Left kidney (tissue), 2 donors: Measurements from ENCODE around the gene PDE4B. TPM values are rescaled to one million over a fixed set of nuclear protein-coding genes. Genes with fewer than 3 reads are reported as not detected.

Experiments used
- DNase-seq: peaks from one replicate; pipeline ENCODE4 v3.0.0-alpha.2; 2013
- polyA plus RNA-seq: library from polyadenylated mRNA; unstranded; fragments of 120-200 nt; gene quantifications from one replicate; pipeline ENCODE4 v1.2.1, GENCODE V29; 2013; ENCODE audit not compliant: insufficient read length

The PDE4B gene
- polyA plus RNA-seq, 1 donor = 10.3 TPM

DNA sequence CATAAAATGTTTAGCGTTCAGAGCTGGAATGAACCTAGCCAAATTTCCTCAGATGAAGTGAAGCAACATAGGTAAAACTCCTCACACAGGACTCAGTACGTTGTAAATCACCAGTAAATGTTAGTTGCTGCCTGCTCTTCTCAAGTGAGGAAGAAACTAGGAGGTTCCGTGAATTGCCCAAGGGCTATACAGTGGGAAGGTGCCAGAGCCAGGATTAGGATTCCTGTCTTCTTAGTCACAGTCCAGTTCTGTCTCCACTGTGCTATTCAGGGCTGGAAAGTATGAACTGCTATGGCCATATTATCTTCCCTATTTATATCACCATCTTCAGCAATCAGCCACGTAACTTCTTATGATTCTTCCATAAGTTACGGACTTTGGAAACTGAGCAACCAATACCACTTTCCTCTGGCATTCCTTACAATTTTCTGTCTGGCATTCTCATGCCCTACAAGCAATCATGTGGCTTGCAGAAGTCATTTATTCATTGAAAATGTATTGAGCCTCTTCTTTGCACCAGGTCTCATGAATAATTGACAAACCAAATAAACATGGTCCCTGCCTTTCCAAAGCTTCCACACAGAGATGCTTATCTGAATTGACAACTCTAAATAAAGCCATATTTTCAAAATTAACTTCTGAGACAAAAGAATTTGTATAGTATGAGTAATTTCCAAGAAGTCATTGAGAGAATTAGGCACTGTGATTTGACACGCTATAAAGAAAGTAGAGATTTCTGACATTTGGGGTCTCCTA is 469.7 kb downstream of the PDE4B start:
- DNase-seq = no peak

DNA sequence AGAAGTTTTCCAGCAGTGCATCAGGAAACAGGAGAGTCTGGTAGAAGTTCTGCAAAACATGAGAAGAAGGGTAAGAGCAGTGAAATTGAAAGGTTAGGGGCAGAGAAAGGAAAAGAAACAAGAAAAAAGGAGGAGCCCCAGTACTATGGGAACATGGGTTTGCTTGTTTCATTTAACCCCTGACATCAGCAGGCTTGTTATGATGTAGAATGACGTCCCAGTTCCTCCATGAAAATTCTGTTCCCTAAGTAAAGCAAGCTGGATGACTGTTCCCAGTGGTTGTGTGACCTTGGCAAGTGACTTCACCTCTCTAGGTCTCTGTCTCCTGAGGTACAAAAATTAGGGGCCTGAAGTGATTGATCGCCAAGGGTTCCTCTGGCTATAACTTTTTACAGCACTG is 472.6 kb downstream of the PDE4B start:
- DNase-seq = no peak

DNA sequence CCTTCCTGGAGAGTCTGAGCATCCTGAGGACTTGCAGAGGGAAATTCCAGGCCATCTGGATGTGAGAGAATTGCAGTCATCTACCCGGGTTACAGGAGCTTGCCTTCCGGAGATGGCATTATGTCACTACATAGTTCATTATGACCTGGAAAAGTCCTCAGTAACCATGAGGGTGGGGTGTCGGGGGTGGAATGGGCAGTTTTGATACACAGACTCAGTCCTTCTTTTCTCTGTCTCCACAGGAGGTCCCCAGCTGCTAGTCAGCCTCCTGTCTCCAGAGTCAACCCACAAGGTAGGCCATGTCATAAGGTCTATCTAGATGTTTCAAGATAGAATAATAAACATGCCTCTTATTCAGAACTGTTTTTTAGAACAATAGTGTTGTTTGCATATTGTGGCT is 473.1 kb downstream of the PDE4B start:
- DNase-seq = no peak

DNA sequence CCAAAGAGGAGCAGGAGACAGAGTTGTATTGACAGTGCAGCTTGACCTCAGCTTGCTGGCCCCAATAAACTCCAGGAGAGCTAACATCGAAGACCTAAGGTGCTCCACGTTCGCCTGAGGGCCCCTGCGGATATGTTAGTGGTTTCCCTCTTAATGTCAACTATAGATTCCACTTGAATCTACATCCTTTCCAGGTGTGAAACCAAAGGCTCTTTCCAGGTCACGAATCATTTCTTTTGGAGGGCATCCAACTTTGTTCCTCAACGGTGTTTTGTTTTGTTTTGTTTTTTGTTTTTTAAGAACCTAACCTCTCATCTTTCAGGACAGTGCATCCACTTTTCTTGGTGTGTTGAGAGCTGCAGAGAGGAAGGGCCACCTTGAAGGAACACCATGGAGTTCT is 473.7 kb downstream of the PDE4B start:
- DNase-seq = no peak

DNA sequence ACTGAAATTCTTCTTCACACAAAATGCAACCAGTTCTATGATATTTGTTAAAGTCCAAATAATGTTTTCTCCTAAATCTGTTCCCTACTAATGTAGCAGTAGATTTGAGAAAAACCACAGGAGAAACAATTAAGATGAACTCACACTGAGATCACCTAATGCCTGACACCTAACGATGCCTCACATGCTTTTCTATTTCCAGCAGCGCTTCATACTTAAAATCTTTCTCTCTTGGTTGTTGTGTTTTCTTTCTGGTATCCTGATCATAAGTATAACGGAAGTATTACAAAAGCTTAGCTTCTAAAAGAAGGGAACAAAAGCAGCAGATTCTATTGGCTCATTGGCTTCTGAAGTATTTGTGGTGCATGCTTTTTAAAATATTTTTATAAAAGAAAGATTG is 474.1 kb downstream of the PDE4B start:
- DNase-seq = no peak

DNA sequence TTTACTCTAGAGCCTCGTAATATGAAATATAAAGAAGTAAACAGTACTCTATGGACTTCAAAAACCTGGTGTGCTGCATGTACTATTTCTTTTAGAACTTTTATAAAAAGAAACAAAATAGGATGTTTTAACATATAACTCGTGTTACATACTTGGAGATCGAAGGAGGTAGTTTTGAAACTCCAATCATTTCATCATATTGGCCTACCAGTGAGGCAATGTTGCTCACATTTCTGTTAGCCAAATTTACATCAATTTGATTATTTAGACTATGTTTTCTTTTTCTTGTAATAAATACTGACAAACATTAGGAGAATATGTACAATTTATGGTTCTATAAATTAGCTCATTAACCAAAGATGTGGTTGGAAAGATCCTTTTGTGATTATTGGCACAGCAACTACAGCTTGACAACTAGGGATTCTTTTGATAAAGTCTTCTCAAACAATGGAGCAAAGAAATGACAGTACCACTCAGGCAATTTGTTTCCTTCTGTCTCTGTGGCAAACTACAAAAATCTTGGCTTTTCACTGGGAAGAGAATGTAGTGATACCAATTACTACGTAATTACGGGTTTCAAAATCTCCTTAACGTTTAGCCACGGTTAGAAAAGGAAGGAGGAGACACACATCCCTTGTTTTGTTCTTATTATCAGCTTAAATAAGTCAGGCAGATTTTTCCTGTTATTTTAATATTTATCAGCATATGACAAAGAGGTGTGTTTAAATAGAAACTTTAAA is 474.7 kb downstream of the PDE4B start:
- no peak for DNase-seq

DNA sequence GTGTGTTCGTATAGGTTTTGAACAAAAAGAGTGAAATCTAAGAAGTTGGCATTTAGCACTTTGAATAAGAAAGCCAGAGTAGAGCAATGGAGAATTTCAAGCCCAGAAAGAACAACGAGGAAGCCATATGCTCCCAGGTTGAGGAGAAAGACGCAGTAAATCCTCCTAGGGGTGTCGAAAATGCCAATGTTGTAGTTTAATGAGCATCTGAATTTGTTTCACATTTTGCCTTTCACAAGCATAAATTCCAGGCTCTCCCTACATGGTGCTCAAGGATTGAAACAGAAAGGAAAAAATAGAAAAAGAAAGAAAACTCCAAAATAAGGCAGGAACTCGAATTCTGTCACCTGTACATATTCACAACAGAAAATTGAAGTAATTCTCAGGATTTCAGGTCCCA is 476.5 kb downstream of the PDE4B start:
- no peak for DNase-seq

DNA sequence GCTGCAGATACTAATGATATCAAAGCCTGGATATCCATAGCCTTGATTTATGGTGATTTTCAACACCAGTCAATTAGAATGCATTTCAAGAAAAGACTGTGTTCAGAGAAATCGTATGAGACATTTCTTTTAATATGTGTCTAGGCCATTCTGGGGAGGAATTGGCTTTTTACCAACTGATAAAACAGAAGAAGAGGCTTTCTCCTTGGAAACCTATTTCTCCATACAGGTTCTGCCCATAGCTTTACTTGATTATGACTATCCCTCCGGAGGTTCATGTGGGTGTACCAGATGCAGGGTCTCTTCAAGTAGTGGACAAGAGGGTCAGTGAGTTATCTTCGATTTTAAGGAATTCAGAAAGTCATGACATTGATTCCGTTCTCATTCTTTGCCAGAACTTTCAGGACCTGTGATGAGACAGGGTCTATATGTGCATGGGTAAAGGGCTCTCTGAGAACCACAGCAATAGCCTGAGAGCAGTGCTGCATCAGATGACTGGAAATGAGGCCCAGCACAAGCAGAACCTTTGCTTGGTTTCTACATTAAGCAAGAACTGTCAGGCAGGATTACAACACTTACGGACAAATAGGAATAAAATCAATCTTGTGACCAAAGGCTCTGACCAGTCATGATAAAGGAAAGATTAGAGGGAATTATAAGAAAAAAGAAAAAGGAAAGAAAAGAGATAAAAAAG is 477.6 kb downstream of the PDE4B start:
- DNase-seq = no peak

DNA sequence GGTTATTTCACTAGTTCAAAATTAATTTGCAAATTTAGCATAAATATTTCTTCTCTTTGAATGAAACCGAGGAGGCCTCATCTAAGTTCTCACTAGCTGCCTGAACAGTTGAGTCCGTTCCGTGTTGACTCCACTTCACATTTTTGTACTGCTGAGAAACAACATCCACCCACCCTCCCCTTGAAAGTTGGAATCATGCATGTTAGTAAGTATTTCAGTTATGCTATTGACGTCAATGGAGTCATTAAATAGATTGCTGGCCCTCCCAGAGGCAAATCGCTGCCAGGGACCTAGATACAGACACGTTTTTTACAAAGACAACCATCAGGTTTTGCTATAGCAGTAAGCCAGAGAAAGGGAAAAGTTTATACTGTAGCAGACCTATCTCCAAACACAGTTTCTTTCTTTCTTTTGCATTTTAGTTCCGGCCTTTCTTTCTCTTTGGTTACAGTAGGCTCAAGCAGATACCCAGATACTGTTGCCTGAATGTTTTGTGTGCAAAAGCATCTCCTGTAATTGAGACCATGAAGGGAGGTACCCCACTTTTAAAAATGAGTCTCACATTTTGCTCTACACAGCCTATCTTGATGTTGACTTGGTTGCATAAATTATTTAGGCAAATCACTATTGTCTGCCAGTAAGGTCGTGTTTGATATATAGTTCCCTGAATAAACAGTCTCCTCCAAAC is 478.7 kb downstream of the PDE4B start:
- peak; percentile 90 for DNase-seq

DNA sequence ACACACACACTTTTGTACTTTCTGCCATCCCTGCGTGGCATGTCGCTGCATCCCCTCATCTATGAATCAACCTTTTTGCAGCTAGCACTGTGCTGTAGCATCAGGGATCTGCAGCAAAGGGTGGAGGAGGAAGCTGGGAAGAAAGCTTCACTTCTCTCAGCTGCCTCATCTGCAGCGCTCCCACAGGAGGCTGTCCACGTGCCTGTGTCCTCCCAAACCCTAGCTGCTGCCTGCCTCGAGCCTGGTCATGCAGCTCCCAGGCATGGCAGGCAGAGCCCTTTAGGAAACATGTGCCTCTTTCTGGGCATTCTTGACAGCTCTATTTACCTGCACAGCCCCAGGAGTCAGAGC is 479.2 kb downstream of the PDE4B start:
- no peak for DNase-seq

DNA sequence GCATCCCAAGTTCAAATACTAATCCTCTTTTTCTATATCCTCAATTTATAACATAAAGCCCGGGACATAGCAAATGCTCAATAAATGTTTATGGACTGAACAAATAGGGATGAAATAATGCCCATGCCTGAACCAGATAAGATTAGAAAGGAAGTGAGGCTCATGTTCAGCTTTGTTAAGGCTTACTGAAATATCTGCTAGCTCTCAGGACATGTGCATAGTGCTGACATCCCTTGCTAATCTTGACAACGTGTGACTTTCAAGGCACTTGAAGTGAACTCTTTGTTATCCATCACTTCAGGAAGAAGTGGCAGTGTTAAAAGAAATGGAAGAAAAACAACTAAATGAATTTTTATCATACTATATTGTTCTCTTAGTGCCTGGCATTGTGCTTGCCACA is 481.0 kb downstream of the PDE4B start:
- DNase-seq = no peak

DNA sequence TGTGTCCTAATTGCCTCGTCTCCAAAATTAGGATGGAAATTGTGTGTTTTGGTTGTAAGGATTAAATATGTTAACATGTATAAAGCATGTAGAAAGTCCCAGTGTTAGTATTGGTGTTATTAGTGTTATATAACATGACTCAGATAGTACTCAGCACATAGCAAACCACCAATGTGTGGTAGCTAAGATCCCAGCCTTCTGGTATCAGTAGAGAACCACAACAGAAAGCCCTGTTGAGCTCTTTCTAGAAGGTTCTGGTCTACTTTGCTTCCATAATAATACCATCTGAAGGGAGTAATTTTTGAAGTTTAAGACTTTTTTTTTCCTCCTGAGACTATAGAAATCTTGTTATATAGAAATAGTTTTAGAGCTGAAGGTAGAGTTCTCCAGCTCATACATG is 481.9 kb downstream of the PDE4B start:
- DNase-seq = no peak

DNA sequence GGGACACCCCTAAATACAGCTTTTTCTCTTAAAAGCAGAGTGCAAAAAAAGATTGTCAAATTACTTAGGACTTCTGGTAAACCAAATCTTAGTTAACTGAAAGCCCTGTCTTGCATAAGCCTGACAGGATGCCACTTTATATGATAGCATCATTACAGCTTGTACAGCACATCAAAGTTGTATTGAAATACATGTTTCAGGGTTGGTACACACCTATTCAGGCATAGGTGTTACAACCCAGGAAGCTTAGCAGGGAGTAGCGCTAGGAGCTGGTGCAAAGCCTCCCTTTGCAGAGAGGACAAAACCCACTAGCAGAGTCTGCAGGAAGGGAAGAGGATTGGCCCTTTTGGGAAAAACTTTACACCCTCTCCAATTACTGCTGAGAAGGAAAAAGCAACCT is 482.4 kb downstream of the PDE4B start:
- DNase-seq = no peak

DNA sequence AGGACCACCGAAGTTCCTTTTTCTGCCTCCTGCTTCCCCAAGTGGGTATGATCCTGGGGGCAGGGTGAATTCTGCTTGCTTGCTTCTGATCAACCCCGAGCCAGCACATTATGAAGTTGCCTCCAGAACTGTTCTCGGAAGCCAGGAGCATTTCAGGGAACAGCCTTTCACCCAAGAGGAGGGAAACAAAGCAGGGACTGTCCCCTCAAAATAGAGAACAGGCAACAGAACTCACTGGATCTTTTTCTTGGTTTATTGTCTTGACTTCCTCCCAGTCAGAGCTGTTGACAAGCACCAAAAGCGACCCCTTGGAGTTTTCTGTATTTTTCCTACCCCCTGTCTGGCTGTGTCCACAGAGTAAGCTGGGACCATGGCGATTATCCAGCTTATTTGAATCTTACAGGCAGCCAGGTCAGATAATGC is 482.9 kb downstream of the PDE4B start:
- no peak for DNase-seq

DNA sequence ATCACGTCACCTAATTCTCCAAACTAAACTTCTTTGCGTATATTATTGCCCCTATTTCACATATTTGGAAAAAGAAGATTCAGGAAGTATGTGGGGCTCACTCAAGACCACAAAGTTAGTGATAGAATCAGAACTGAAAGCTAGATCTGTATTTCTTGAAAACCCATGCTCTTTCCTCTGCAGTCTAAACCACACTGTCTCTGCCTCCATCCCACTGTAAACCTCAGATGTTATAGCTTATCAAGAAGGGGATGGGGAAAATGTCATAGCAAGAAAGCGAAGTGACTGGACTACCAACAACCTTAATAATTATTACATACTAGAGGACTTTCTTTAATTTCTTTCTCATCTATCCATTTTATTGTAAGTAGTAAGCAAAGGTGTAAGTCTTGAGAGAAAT is 483.5 kb downstream of the PDE4B start:
- DNase-seq = no peak

DNA sequence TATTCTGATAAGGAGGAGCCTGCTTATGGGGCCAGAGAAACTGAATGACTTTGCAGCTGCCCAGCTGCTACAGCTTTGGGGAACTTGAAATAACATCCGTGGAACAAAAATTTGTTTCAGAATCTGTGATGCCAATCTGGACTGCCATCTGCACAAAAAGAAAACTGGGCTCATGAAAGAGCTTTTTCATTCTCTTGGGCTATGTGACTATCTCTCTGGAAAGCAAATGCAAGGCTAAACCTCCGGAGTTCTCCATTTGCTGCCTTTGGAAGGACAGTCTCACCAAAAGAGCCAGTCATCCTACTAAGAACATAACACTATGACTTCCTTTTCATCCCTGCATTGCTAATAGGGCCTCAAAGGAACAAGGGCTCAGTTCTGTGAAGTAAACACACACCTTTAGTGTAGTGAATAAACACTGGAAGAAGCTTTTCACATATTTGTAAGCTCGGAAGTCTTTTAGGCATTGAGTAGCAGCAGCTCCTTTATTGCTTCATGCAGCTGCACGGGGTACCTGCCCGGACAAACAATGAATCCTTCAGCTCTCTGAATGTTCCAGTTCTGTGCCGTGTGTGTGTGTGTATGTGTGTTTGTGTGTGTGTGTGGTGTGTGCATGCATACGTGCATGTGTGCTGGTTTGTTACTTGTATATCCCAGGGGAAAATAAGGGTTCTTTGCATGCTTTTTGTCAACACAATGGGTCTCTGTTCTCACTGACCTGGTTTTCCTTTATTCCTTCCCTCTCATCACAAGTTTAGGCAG is 485.7 kb downstream of the PDE4B start:
- DNase-seq = no peak

DNA sequence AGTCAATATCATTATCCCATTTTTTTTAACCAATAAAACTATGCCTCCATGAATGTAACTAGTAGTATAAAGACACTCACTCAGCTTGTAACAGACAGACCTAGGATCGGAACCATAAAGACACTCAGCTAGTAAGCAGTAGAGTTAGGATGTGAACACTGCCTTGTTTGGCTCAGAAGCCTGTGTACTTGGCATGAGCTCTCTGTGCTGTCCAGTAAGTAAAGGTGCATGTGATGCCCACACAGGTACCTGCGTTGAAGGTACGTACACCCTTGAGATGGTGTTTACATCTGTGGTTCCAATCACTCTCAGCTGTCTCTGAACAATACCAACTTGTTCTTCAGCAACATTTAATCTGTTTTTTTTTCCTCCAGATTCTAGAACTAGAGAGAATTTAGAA is 489.1 kb downstream of the PDE4B start:
- no peak for DNase-seq

DNA sequence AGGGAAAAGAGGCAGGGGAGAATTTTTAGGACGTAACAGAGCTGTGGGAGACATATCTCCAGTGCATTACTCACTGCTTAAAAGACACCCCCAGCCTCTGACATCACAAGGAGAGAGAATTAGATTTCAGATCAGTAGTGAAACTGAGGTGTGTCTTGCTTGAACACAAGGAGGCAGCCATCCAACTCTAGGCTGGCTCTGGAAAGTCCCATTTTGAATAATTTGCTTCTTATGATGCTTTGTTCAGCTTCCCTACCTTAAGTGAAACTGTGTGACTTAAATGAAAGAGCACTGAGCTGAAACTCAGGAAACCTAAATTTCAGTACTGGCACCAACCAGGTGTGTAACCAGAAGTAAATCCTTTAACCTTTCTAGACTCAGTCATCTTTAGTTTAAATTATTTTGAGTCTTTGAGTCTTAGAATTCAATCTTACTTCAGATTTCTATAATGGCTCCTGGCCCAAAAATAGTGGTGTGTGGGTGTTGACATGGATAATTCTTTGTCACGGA is 489.7 kb downstream of the PDE4B start:
- DNase-seq = no peak

DNA sequence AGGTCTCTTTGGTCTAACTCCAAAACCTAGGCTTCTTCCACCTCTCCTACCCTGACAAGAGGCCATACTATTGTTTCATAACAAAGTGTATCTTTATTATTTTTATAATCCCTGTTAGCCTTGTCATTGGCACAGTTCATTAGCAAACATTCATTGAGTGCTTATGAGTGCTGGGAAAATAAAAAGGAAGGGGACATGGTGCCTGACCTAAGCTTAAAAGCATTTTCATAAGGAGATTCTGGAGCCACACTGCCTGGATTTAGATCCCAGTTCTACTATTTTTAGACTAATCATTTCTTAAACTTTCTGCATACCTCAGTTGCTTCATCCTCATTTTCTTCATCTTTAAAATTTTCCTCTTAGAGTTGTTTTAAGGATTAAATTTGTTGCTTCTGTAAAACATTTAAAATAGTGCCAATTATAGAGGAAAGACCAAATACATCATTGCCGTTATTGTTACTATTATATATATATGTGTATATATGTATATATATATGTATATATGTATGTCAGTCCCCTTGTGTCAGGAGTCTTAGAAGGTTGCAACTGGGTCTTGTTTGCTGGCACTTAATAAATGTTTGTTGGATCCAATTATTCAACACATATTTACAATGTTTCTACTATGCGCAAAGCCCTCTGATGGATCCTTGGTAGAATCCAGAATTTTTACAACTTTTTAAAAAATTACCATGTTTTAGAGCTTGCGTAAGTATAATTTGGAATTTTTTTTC is 490.4 kb downstream of the PDE4B start:
- no peak for DNase-seq

DNA sequence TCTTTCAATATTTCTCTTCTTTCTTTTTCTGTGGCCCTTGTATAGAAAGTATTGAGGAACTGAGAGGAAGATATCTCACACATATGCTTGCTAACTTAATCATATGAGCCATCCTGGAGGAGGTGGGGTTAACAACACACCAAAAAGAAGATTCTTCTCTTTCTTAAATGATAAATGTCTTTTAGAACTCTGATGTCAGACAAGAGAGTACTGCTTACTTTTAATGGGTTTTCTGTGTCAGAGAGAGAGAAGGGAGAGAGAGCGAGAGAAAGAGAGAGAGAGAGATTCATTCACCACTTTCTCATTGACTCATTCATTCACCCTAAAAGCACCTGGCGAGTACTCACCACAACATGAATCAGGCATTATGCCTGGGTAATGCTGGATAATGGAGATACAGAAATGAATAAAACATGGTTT is 490.9 kb downstream of the PDE4B start:
- DNase-seq = no peak

DNA sequence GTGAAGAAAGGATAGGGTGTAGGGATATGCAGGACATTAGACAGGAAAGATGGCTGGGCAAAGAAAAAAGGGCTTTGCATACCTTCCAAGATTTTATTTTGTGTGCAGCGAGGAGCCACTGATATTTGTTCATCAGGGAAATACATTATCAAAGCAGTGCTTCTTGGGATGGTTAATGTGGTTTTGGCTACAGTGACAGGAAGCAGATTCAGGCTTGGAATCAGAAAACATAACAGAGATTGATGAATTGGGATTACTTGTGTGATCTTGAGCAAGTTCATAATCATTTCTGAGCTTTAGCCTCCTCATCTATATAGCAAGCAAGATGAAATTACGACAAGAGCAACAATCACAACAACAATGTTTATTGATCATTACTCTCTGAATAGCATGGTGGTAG is 492.1 kb downstream of the PDE4B start:
- no peak for DNase-seq
